Bronchial epithelial cell (primary cell): ENCODE data around the gene CLEC4F. TPM values are rescaled to one million over a fixed set of nuclear protein-coding genes. Genes with fewer than 3 reads are reported as not detected.

ENCODE experiments used
- DNase-seq: peaks from one replicate; pipeline ENCODE4 v3.0.0-alpha.2; 2010; ENCODE audit warnings: low read depth
- FAIRE-seq: peaks from 2 replicates; lab custom pipeline; 2011; peaks lifted over from hg19 to GRCh38; lab: Jason Lieb, UNC
- H3K27me3 ChIP-seq: 2 replicates; pipeline ENCODE4 v1.5.1; 2011; ENCODE audit warnings: low read length; ENCODE audit not compliant: control insufficient read depth, insufficient read depth
- H3K36me3 ChIP-seq: 2 replicates; pipeline ENCODE4 v1.5.1; 2011; ENCODE audit warnings: low read length; ENCODE audit not compliant: control insufficient read depth, insufficient read depth
- H3K4me3 ChIP-seq: 2 replicates; pipeline ENCODE4 v1.5.1; 2011; ENCODE audit warnings: mild to moderate bottlenecking, low read depth, low read length, control low read depth
- CTCF ChIP-seq: IDR thresholded peaks from 2 replicates; pipeline ENCODE4 v1.5.1; 2011; ENCODE audit warnings: mild to moderate bottlenecking, moderate library complexity, low read length, control low read depth, inconsistent platforms; ENCODE audit not compliant: insufficient read depth, severe bottlenecking
- total RNA-seq: library from RNA; depleted of rRNA; stranded (reverse); fragments of >200 nt; gene quantifications from 2 replicates; pipeline ENCODE4 v1.2.1, GENCODE V29; 2014

CLEC4F gene
- total RNA-seq, 1 donor from 2014 or later = not detected

GRCh38 chr2:70852824-70853223 is 32.4 kb upstream of the CLEC4F start:
- H3K27me3 ChIP-seq = no peaks in the 10 kb centered on the region
- no peaks in the 10 kb centered on the region for H3K36me3 ChIP-seq
- DNase-seq (no peak), FAIRE-seq (no peak)
- no peak overlapping the region for H3K4me3 ChIP-seq
- no peak for TF ChIP-seq CTCF

GRCh38 chr2:70851704-70852103 is 31.3 kb upstream of the CLEC4F start:
- DNase-seq = peak; percentile 44
- no peaks in the 10 kb centered on the region for H3K36me3 ChIP-seq
- no peak for TF ChIP-seq CTCF
- no peak overlapping the region for H3K4me3 ChIP-seq
- no peak for FAIRE-seq
- no peaks in the 10 kb centered on the region for H3K27me3 ChIP-seq

GRCh38 chr2:70850925-70851324 is 30.5 kb upstream of the CLEC4F start:
- DNase-seq (peak; percentile 24), FAIRE-seq (no peak)
- Histone ChIP-seq H3K27me3 (no peaks in the 10 kb centered on the region), H3K4me3 (no peak overlapping the region), H3K36me3 (no peaks in the 10 kb centered on the region)
- TF ChIP-seq CTCF = no peak

- no peak for TF ChIP-seq CTCF
- Histone ChIP-seq H3K4me3 (no peak overlapping the region), H3K27me3 (peaks cover 2% of the 10 kb centered on the region), H3K36me3 (no peaks in the 10 kb centered on the region)
- FAIRE-seq (no peak), DNase-seq (no peak)
Measured at GRCh38 chr2:70842401-70842800, 22.0 kb upstream of the CLEC4F start.

- H3K36me3 ChIP-seq = no peaks in the 10 kb centered on the region
- peaks cover 2% of the 10 kb centered on the region for H3K27me3 ChIP-seq
- no peak overlapping the region for H3K4me3 ChIP-seq
- DNase-seq = no peak
- FAIRE-seq = no peak
- no peak for TF ChIP-seq CTCF
Measured at GRCh38 chr2:70837980-70838925, 17.9 kb upstream of the CLEC4F start.
